Astrocyte of the hippocampus (primary cell): Measurements from ENCODE around the gene C4BPB.
A peak's percentile ranks its signal among the peaks of the same experiment; 100 is the strongest.

Source experiments
- DNase-seq: peaks from one replicate; pipeline ENCODE4 v3.0.0; 2011; ENCODE audit warnings: low read depth, low spot score

C4BPB gene

DNA sequence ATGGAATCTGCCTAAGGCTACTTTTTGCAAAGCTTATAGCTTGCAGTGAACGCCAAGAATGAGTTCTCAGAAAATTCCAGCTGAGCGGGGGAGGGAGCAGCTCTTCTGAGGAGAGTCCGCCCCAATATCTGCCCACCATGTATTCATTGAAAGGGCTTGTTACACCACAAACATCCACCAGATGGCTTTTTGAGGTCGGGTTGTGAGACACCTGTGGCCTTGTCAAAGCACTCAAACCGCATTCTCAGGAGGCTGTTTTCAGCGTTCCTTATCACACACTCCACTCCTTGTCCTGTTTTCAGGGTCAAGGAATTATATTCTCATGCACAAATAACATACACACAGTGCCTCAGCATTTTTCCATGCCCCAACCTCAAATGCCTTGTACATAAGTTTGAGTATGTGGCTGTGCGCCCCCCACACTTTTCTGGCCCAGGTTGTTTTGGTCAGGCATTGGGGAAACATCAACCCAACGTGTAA is 3.9 kb upstream of the C4BPB start:
- peak; percentile 81 for DNase-seq

DNA sequence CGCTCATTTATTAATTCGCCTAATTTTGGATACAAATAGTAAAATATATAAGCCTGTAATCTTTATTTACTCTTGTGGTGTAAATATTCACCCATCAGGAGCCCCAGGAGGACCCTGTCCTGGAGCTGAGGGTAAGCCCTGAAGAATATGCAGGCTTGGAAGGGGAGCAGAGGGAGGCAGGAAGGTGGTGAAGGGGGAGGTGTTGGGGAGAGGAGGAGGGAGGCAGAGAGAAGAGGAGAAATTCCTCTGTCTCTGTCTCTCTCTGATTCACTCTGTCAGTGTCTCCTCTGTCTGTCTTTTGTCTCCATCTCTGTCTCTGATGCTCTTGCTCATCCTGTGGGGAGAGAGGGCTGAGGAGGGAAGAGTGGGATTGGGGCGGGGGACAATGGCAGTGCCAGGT is 2.8 kb upstream of the C4BPB start:
- no peak for DNase-seq

DNA sequence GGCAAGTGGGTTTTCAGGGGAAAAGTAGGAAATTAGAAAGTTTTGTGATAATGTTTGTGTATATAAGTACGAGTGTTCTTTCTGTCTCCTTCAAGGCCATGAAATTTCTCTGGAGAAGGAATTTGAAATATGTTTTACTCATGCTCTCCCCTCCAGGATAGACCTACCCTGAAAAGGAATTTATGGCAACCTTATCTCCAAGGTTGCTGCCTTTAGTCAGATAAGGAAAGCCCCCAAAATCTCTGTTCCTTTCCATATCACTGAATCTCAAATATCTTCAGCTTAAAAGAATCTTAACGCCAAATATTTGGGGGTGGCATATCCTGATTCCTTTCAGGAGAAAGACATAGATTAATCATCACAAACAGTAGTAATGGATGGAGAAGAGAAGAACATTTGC is 499 bp upstream of the C4BPB start:
- DNase-seq: peak; percentile 29

DNA sequence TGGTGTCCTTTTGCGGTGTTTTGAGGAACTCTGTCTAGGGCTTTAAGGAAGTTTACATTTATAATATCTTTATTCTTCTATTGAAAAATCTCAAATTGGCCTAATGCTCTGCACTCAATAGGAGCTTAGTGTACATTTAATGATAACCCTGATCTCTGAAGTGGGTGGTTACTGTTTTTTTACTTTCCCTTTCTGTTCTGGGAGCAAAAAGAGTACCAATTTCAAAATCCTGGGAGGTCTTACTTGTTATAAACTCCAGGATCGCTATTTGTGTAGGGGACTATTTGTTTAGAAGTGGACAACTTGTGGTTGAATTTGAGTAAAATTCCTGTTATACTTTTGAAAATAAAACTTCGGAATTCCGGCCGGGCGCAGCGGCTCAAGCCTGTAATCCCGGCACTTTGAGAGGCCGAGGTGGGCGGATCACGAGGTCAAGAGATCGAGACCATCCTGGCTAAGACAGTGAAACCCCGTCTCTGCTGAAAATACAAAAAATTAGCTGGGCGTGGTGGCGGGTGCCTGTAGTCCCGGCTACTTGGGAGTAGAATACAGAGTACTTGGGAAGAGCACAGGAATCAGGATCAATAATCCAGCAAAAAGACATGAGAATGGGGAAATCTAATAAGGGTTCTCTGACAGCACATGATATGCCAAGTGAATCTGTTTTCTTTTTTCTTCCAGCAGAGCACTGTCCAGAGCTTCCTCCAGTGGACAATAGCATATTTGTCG is 1.1 kb downstream of the C4BPB start:
- DNase-seq: no peak

DNA sequence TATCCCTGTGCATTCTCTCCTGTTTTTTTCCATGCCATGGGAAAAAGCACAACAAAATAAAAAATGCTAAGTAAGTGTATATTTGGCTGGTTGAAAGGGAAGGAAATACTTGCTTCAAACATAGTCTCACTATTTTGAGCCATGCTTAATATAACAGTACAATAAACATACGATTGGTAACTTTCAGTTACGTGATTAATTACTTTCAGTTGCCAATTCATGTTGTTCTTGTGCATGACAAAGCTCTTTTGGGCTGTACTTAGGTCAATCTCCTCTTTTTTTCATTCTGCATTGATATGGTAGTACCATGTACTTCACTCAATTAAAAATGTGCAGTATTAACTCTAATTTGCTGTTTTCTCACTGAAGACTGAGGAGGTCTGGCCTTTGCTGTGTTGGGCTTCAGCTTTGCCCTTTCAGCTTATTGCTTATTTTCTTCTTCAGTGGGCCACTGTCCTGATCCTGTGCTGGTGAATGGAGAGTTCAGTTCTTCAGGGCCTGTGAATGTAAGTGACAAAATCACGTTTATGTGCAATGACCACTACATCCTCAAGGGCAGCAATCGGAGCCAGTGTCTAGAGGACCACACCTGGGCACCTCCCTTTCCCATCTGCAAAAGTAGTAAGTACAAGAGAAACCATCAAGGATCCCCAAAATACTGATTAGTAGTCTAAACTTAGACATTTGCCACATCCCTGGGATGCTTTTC is 2.7 kb downstream of the C4BPB start:
- DNase-seq: no peak

DNA sequence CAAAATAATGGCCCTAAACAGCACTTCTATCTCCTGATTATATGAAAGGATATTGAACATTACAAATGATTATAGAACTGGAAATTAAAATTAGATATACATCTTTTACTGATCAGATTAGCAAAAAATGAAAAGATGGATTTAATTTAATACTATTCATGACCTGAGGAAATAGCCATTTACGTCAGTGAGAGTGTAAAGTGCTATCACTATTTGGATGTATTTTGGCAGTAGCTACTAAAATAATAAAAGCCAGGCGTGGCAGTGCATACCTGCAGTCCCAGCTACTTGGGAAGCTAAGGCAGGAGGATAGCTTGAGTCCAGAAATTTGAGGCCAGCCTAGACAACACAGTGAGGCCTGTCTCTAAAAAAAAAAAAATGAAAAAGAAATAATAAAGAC is 5.3 kb downstream of the C4BPB start:
- DNase-seq: no peak

DNA sequence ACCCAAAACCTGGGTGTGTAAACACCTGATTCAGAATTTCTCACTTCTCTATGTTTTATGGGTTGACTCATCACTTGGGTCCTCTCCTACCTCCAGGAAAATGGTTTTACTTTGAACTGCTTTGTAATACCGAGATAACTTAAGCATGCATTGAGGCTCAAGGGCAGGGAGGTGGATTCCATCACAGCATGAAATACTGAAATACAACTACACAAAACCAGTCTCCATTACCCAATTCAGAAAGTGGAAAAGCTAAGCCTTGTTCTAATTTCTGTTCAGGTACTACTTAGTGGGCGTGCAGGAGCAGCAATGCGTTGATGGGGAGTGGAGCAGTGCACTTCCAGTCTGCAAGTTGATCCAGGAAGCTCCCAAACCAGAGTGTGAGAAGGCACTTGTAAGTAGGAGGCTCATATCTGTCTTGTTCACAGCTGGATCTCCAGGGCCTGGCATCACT is 9.2 kb downstream of the C4BPB start:
- DNase-seq: no peak

DNA sequence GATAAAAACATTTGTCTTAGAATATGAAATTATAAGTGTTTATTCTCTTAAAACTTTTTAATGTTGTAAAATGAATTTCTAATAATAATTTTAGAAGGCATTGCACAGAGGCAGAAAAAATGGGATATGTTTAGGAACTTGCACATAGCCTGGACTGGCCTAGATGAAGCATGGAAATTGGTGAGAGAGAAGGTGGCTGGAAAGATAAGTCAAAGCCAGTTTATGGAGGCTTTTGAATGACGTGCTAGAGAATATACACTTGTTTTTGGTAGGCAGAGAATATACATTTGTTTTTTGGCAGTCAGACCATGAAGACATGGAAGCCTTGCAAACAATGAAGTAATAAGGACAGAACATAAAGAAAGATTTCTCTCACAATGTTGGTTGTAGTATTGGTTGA is 13.1 kb downstream of the C4BPB start:
- no peak for DNase-seq

DNA sequence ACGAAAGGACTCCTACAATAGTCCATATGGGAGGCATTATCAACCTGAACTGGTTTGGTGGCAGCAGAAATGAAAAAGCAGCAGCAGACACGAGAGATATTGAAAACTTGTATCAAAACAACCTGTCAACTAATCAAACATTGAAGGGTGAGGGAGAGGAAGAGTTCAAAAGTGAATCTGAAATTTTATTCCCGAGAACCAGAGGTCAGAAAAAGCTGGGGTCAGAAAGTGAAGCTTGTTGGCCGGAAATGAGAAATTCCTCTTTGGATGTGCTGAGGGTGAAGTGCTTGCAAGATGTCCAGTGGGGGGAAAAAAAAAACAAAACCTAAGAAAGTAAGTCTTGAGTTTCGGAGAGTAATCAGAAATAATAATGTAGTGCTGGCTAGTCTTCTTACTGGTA is 13.5 kb downstream of the C4BPB start:
- DNase-seq: no peak

DNA sequence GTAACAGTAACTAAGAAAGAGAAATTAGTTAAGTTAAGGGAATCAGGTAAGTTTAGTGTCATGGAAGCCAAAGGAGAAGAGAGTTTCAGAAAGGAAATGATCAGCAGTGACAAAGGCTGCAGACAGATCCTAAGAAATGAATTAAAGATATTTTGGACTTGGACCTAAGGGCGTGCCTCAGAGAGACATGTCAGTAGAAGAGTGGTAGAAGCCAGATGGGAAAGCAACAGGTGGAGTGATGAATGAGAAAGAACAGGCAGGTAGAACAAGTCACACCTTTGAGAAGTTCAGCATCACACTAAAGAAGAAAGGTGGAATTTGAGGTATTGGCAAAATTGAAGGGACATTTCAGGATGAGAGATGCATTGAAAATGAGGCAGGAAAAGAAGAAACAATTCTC is 14.0 kb downstream of the C4BPB start:
- no peak for DNase-seq

DNA sequence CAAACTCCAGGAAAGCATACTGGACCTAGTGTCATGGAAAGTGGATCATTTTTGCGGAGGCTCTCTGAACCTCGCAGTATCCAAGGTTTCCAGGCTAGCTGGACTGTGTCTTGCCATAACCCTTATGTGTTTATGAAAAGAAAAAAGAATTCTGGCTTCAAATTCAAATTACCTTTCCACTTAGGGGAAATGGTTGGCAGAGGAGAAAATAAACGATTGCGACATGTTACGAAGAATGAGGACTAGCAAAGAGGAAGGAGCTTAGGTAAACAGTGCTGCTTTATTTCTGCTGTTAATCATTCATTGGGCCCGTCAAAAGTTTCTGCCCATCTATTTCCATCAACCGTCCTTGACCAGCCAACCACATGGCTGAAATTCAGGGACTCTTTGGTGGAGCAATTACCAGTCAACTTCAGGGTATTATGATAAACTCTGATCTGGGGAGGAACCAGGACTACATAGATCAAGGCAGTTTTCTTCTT is 15.3 kb downstream of the C4BPB start, which contains the start of gene C4BPA:
C4BPA (plus strand) TSS at position 342 of the 482 bp plus-strand sequence. CDS start 8,793 bp downstream, outside the sequence.
- DNase-seq: no peak

DNA sequence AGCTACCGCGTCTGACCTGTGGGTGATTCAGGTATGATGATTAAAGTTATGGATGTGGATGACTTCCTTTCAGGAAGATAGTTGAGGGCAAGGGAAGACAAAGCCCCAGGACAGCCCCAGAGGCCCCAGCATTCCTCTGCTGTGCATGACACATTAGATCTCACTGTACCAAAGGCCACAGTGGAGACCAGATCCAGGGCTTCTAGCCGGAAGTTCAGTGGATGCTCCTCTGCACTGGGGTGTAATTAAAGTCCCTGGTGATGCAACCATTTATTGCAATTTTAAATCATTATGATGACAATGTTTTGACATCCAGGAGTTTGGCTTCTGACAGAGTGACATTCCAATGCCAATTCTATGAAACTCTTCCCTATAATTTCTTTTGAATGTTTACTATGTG is 20.3 kb downstream of the C4BPB start:
- no peak for DNase-seq

DNA sequence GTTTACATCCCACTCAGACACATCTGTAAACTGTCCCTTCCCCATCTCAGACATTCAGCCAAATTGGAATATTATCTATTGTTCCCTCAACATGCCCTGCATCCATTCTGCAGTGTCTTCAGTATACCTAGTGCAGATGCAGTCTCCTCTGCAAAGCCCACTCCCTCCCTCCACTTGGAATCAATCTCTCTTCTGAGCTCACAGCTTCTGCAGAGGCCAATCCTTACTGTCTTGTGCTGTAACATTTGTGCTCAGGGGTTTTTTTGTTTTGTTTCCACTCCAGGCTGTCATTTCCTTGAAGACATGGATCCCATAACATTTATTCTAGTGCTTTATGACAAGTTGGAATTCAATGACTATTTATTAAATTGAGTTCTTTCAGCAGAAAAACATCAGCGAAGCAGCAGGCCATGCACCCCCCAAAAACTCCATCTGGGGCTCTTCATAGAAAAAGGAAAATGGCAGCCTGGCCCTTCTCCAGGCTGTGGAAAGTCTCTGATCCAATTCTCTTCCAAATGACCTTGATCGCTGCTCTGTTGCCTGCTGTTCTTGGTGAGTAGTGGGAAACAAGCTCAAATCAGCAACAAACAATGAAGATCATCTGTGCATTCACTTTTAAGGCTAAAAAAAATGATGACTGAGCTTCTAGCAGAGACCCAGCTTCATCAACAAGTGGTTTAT is 24.1 kb downstream of the C4BPB start:
- DNase-seq: no peak

DNA sequence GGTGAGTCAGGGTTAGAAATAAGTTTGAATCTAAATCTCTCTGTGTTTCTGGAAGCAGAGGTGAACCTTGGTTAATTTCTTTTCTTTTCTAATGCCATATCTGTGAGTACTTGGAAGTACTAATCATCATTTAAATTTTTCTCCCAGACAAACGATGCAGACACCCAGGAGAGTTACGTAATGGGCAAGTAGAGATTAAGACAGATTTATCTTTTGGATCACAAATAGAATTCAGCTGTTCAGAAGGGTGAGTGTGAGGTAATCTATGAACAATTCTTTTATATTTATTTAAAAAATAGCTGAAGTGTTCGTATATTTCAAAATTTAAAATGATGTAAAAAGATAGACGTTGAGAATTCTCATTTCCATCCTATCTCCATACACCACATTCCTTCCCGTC is 26.6 kb downstream of the C4BPB start:
- DNase-seq: no peak

DNA sequence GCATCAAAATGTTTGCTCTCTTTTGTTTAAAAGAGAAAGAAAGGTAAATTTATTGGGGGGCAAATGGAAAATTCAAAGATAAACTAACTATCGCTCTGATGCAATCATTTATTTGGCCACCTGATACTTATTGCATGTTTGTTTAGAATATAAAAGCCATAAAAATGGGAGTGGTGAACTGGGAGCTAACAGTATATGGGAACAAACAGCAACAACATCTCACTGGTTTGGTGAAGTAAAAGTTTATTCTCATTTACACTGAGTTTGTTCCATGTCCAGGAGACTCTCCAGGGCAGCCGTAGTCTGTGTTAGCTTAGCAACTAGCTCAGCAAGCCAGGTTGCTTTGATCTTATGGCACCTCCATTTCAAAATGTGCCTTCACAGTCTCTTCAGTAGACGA is 35.7 kb downstream of the C4BPB start:
- no peak for DNase-seq

DNA sequence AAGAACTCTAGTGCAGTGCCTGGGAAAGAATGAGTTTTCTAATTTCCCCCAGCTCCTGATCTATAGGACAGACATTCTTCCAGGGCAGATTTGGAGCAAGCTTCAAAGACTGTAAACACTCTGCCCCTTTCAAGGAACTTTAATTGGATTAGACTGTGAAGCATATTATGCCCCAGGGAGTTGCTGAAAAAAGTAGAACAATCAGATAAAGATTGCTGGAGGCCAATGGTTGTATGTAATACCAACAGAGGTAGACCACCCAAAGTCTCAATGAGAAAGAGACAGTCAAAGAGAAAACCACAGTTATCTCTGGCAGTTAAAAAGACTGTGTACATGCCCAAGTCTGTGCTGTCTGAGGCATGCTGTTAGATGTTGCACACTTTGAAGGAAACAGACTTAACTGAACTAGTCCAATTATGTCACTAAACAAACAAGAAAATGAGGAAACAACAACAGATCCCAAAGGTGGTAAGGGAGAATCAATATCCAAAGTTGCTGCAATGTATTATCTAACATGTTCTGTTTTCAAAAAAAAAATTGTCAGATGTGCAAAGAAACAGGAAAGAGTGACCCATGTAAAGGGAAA is 39.8 kb downstream of the C4BPB start:
- no peak for DNase-seq

DNA sequence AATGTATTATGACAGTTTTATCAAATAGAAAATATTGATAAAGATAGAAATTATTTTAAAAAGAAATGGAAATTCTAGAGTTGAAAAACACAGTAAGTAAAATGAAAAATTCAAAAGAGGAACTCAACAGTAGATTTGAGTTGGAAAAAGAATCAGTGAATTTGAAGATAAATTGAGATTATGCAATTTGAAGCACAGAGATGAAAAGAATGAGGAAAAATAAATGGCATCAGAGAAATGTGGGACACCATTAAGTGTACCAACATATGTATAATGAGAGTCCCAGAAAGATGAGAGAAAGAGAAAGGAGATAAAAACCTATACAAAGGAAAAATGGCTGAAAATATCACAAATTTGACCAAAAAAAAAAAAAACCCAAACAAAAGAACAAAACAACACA is 40.4 kb downstream of the C4BPB start:
- DNase-seq: no peak

DNA sequence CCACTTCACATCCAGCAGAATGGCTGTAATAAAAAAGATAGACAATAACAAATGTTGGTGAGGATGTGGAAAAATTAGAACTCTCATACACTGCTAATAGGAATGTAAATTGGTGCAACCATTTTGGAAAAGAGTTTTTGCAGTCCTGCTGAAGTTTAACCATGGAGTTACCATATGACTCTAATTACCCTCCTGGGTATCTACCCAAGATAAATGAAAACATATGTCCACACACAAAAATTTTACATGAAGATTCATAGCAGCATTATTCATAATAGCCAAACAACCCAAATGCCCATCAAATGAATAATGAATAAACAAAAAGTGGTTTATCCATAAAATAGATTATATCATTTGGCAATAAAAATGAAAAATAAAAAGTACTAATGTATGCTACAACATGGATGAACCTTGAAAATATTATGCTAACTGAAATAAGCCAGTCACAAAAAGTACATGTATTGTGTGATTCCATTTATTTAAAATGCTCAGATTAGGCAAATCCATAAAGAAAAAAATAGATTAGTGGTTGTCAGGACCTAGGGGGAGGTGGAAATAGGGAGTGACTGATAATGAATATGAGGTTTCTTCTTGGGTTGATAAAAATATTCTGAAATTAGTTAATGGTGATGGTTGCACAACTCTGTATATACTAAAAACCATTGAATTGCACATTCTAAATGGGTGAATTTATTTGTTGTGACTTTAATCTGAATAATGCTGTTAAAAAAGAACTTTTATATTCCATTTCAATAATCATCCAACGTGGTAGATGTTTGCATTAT is 41.8 kb downstream of the C4BPB start:
- no peak for DNase-seq

DNA sequence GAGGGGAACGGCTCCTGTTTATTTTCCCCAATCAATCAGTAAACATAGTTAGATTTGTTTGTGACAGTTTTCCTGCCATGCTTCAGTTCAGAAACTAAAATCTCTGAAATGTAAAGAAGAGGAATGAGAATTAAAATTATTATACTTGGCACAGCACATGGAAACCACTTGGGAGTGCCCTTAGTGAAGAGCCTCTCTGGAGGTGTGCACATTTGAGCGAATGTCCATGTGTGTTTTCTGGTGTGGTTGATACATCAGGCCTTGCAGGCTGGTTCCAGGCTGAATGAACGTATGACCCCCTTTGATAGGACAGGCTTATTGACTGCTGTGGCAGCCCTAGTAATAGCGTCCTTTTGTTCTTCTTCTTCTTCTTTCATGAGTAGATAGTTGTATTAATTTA is 42.5 kb downstream of the C4BPB start:
- no peak for DNase-seq

DNA sequence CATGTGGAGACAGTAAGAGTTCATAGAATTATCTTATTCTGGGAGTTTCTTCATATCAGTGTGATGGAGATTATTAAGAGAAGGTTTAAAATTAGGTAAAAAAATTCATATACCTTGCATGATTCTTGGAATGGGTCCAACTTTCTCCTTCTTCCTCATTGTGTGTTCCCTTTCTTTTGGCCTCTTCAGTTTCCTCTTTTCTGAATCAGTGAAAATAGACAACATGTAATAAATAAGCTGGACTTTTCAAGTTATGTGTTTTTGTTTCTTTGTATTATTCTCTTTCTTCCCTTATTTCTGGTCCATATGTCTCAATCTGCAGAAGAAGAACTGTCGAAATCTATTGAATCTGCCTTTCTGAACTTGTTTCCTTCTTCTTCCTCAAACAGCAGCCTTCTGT is 45.9 kb downstream of the C4BPB start:
- no peak for DNase-seq

DNA sequence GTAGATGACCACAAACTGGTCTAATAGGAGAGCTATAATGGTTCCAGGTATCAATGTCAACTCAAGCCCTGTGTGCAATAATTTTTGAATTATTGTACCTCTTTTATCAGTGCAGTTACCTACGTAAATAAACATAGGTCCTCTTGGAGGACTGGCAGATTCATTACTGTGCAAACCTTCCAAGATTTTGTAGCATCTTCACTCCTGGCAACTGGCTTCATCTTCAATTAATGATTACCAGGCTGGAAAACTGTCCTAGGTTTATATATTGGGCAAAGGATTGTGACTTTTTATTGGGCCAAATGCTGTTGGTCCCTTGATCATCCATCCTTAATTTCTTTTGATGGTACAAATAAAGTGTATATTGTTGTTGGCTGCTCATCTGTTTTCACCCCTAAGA is 51.0 kb downstream of the C4BPB start:
- no peak for DNase-seq
